WI38 (cell line): ENCODE data around the gene PHF21B.

Experiments
- H3K4me3 ChIP-seq: 2 replicates; pipeline ENCODE4 v1.5.1; 2011; ENCODE audit warnings: low read depth, mild to moderate bottlenecking, control low read depth, low read length
- TF ChIP-seq, protein P1 (sequence below): IDR thresholded peaks from 2 replicates; pipeline ENCODE4 v1.5.1; 2012; ENCODE audit warnings: low read depth, mild to moderate bottlenecking, control low read depth, low read length

PHF21B gene

DNA sequence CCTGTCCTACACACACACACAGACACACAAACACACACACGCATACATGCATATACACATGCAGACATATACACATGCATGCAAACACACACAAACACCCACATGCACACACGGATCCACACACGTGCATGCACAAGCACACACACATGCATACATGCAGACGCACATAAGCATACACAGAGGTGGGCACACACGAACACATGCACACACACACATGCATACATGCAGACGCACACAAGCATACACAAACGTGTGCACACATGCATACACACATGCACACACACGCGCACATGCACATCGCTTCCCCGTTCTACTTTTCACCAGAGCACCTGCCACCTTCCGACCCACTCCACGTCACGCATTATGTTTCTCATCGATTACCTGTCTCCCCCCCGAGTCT is 13.2 kb downstream of the PHF21B start:
- TF ChIP-seq, protein P1, sequence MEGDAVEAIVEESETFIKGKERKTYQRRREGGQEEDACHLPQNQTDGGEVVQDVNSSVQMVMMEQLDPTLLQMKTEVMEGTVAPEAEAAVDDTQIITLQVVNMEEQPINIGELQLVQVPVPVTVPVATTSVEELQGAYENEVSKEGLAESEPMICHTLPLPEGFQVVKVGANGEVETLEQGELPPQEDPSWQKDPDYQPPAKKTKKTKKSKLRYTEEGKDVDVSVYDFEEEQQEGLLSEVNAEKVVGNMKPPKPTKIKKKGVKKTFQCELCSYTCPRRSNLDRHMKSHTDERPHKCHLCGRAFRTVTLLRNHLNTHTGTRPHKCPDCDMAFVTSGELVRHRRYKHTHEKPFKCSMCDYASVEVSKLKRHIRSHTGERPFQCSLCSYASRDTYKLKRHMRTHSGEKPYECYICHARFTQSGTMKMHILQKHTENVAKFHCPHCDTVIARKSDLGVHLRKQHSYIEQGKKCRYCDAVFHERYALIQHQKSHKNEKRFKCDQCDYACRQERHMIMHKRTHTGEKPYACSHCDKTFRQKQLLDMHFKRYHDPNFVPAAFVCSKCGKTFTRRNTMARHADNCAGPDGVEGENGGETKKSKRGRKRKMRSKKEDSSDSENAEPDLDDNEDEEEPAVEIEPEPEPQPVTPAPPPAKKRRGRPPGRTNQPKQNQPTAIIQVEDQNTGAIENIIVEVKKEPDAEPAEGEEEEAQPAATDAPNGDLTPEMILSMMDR, result no peak
- no peak overlapping the region for H3K4me3 ChIP-seq

DNA sequence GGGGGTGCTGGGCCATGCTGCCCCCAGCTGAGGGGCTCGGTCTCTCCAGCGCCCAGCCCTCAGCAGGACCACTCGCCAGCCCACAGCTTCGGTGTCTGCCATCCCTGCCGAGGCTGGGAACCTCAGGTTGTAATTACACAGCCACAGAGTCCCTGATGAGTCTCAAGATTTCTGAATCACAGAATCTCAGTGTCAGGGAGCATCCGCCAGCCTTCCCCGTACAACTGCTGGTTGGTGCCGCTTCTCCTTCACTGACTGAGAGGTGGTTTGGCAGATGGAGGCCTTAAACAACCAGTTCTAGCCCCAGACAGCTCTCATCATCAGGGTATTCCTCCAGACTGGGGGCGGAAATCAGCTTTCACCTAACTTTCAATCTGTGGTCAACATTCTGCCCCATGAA is 13.7 kb downstream of the PHF21B start:
- H3K4me3 ChIP-seq, result no peak overlapping the region
- TF ChIP-seq, protein P1, result no peak

DNA sequence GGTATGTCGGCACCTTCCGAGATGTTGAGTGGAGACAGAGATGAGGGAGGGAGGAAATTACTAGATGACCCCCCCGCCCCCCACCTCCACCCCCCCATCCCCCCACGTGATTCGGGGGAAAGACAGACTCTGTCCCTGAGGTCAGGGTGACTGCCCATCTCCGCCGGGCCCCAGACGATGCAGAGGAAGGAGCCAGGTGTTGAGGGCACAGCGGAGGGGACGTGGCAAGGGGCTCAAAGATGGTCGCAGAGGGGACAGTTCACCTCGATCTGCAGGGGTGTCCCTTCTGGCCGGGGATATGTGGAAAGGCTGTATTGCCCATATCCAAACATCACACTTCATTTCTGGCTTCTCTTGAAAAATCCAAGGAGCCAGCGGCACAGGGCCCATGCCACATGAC is 14.1 kb downstream of the PHF21B start:
- no peak overlapping the region for H3K4me3 ChIP-seq
- TF ChIP-seq, protein P1, result no peak

DNA sequence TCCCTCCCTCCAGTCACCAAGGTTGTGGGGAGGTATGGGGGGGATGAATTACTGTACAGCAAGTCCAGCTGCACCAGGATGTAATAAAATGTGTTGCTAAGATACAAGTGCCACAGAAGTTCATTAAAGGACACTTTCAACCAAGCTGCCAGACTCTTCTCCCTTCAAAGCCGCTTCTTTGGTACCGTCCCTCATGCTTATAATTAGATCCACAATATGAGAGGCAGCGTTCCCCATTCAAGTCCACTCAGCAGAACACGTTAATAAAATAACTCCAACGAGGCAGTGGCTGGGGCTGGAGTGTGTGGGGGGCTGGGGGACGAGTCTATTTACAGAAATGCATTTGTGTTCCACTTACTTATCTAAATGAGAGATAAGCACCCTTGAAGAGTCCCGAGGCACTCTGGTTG is 14.7 kb downstream of the PHF21B start:
- TF ChIP-seq, protein P1, result no peak
- no peak overlapping the region for H3K4me3 ChIP-seq

DNA sequence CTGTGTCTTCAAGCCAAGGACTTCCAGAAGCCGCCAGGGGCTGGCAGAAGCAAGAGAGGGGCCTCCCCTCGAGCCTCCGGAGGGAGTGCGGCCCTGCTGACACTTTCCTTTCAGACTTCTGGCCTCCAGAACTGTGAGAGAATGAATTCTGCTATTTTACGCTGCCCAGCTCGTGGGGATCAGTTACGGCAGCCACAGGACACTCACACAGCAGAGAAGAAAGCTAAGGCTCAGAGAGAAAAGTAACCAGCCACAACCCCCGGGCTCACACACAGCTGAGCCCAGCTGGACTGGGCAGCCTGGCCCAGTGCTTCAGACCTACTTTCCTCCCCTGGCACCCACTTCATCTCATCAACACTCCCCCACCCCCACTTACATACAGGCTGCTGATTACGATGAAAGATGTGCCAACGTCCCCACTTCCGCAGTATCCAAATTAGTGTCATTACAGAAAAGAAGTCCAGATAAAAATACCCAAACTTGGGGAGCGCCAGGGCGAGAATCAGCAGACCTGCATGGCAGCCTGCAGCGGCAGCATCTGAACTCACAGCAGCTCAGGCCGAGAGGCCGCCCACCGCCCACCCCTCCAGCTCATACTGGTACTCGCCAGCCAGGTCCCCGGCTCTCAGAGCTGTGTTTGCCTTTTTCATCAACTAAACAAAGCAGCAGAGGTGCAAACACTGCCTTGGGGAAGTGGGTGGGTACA is 15.3 kb downstream of the PHF21B start:
- H3K4me3 ChIP-seq, result no peak overlapping the region
- TF ChIP-seq, protein P1, result no peak

DNA sequence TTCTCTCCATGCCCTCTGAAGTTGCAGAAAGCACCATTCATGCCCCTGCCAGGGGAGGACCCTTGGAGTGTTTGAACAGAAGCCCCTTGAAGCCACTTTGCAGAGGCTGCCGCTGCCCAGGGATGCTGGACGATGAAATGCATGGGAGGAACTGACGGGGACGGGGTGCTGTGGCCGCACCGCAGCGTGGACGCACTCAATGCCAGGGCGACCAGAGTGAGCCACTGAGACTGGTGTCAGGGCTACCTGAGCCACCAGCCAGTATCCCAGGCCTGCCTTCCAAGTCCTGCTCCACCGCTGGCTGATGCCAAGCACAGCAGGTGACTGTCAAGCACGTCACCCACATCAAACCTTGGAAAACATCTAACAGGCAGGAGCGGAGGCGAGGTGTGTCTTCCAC is 17.6 kb downstream of the PHF21B start:
- TF ChIP-seq, protein P1, result no peak
- H3K4me3 ChIP-seq, result no peak overlapping the region

DNA sequence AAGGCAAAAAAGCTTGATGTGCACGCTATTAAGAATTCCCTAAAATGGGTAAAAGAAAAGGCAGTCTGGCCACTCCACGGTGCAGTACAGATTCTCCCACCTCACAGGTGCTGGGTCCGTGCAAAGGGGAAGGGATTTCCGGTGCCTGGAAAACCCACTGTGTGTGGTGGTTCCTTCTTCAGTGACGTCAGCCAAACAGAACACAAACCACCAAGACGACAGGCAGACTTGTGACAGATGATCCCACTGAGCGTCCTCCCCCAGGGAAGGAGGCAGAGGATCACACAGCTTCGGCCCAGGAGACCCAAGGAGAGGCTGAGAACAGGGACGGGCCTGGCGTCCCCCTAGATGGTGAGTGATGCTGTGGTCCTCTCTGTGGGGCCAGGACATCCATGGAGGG is 18.6 kb downstream of the PHF21B start:
- TF ChIP-seq, protein P1, result no peak
- no peak overlapping the region for H3K4me3 ChIP-seq
